Esophagus muscularis mucosa (tissue), 4 donors: Measurements from ENCODE around the gene STN1. TPM values are rescaled to one million over a fixed set of nuclear protein-coding genes. Genes with fewer than 3 reads are reported as not detected.
A peak's percentile ranks its signal among the peaks of the same experiment; 100 is the strongest.

Source experiments
- DNase-seq: peaks from one replicate; pipeline ENCODE4 v3.0.0-alpha.2; 2017; ENCODE audit errors: extremely low spot score
- H3K27ac ChIP-seq, 4 donors: fragments of 200-600 bp; sonication (generic); replicated peaks in 1 of 4; 1 replicate in 3 of 4; 2 replicates in 1 of 4; pipeline ENCODE4 v1.5.1; 2016 to 2019; ENCODE audit warnings: mild to moderate bottlenecking in 1 of 4
- H3K27me3 ChIP-seq, 4 donors: fragments of 200-600 bp; sonication (generic); one replicate each; pipeline versions ENCODE4 v1.5.1 to v1.6.0; 2016 to 2019
- H3K36me3 ChIP-seq, 4 donors: fragments of 200-600 bp; sonication (generic); one replicate each; pipeline ENCODE4 v1.5.1; 2016 to 2019
- H3K4me1 ChIP-seq, 4 donors: fragments of 200-600 bp; sonication (generic); one replicate each; pipeline ENCODE4 v1.5.1; 2016 to 2019
- H3K4me3 ChIP-seq, 4 donors: fragments of 200-600 bp; sonication (generic); 1 replicate in 2 of 4; 2 replicates in 2 of 4; pipeline ENCODE4 v1.5.1; 2016 to 2019; ENCODE audit warnings: mild to moderate bottlenecking in 4 of 4, moderate library complexity in 1 of 4
- H3K9me3 ChIP-seq, 4 donors: fragments of 200-600 bp; sonication (generic); 1 replicate in 3 of 4; 2 replicates in 1 of 4; pipeline ENCODE4 v1.5.1; 2016 to 2019
- CTCF ChIP-seq, 3 experiments: fragments of 200-600 bp in 2 of 3; fragments of 450-650 bp in 1 of 3; sonication (generic) in 2 of 3; IDR thresholded peaks; one replicate each; pipeline ENCODE4 v1.5.1; 2017 to 2019; ENCODE audit warnings: antibody characterized with exemption in 3 of 3, mild to moderate bottlenecking in 2 of 3, moderate library complexity in 1 of 3
- EP300 ChIP-seq: sonication (generic); formaldehyde crosslinking; IDR thresholded peaks from one replicate; pipeline ENCODE4 v1.6.1; 2017; ENCODE audit warnings: antibody characterized with exemption
- POLR2A ChIP-seq: fragments of 450-650 bp; IDR thresholded peaks from one replicate; pipeline ENCODE4 v1.6.1; 2017; ENCODE audit warnings: antibody characterized with exemption, moderate library complexity, mild to moderate bottlenecking, low read depth
- POLR2AphosphoS5 ChIP-seq, 2 donors: sonication (generic); formaldehyde crosslinking; IDR thresholded peaks; one replicate each; pipeline ENCODE4 v1.6.1; 2017; ENCODE audit warnings: antibody characterized with exemption in 2 of 2
- WGBS: methylation state at CpG from one replicate; pipeline ENCODE4 v1.1.5; 2018; 5-methylcytosine and 5-hydroxymethylcytosine counted together
- intact Hi-C: fragments of 100-400 bp; cut with DNase I; formaldehyde crosslinking; loops from one replicate; pipeline ENCODE4 v1.15.1; 2023
- total RNA-seq, 4 donors: library from RNA; depleted of rRNA; stranded (reverse); fragments of >200 nt; gene quantifications; one replicate each; pipeline versions ENCODE4 v1.1.0 to v1.2.1, GENCODE V29; 2016

The STN1 gene
- total RNA-seq, 4 donors from 2014 or later, result 18.7 to 27.7 (median 24.9) TPM

GRCh38 chr10:103912759-103913158 lies 5.2 kb downstream of the STN1 start:
- intact Hi-C loops, result no loop called here

GRCh38 chr10:103911021-103911459 lies 6.9 kb downstream of the STN1 start:
- H3K9me3 ChIP-seq, result no peaks in the 10 kb centered on the region
- no peak for DNase-seq
- 73% methylated on average over 3 of the region's 3 CpGs for WGBS
- intact Hi-C loops, result no loop called here
- H3K36me3 ChIP-seq, result peaks cover 0 to 11% (median 2%) of the 10 kb centered on the region in 4 donors
- H3K4me1 ChIP-seq, result peaks cover 27 to 36% (median 31%) of the 10 kb centered on the region in 4 donors
- H3K27ac ChIP-seq, result peak overlapping the region in 3 of 4 donors; percentile 12 to 53 (median 37)
- no peak overlapping the region for H3K4me3 ChIP-seq
- no peak for TF ChIP-seq POLR2A
- H3K27me3 ChIP-seq, result no peaks in the 10 kb centered on the region

More at GRCh38 chr10:103912759-103913158, 5.2 kb downstream of the STN1 start:
- no peak overlapping the region for H3K27ac ChIP-seq
- no peaks in the 10 kb centered on the region for H3K9me3 ChIP-seq
- TF ChIP-seq CTCF (IDR thresholded peaks at IDR 0.05), result no peak
- no peak for TF ChIP-seq EP300
- peaks cover 0 to 11% (median 2%) of the 10 kb centered on the region in 4 donors for H3K36me3 ChIP-seq
- 95% methylated on average over 4 of the region's 4 CpGs for WGBS
- H3K27me3 ChIP-seq, result no peaks in the 10 kb centered on the region
- H3K4me1 ChIP-seq, result peaks cover 36 to 49% (median 42%) of the 10 kb centered on the region in 4 donors
- H3K4me3 ChIP-seq, result no peak overlapping the region
- no peak for DNase-seq

- DNase-seq, result no peak
- Histone ChIP-seq H3K9me3 (no peaks in the 10 kb centered on the region), H3K27me3 (no peaks in the 10 kb centered on the region), H3K36me3 (peaks cover 0 to 11% (median 3%) of the 10 kb centered on the region in 4 donors), H3K27ac (peak overlapping the region in 3 of 4 donors; percentile 12 to 53 (median 37)), H3K4me1 (peaks cover 22 to 34% (median 26%) of the 10 kb centered on the region in 4 donors), H3K4me3 (no peak overlapping the region)
- no peak for TF ChIP-seq EP300
- no peak for TF ChIP-seq POLR2A
- TF ChIP-seq POLR2AphosphoS5 (IDR thresholded peaks at IDR 0.05), result no peak
- no peak for TF ChIP-seq CTCF (IDR thresholded peaks at IDR 0.05)
- WGBS, result 74% methylated on average over 4 of the region's 4 CpGs
- intact Hi-C loops, result no loop called here
Measured at GRCh38 chr10:103910442-103911012, 7.5 kb downstream of the STN1 start.

- Histone ChIP-seq H3K4me1 (peaks cover 16 to 31% (median 18%) of the 10 kb centered on the region in 4 donors), H3K4me3 (no peak overlapping the region), H3K36me3 (peaks cover 0 to 29% (median 19%) of the 10 kb centered on the region in 4 donors), H3K27ac (no peak overlapping the region), H3K27me3 (no peaks in the 10 kb centered on the region), H3K9me3 (no peaks in the 10 kb centered on the region)
- TF ChIP-seq POLR2A (no peak), EP300 (no peak), POLR2AphosphoS5 (IDR thresholded peaks at IDR 0.05) (no peak), CTCF (IDR thresholded peaks at IDR 0.05) (no peak)
- DNase-seq, result no peak
- 85% methylated on average over 4 of the region's 4 CpGs for WGBS
- intact Hi-C loops, result no loop called here
Measured at GRCh38 chr10:103905441-103905840, 12.5 kb downstream of the STN1 start.

GRCh38 chr10:103901299-103901698 lies 16.7 kb downstream of the STN1 start:
- no peak overlapping the region for H3K4me3 ChIP-seq
- peaks cover 1 to 15% (median 5%) of the 10 kb centered on the region in 4 donors for H3K4me1 ChIP-seq
- peak; percentile 24 for DNase-seq
- H3K27ac ChIP-seq, result no peak overlapping the region
- 70% methylated on average over 5 of the region's 5 CpGs for whole genome bisulfite sequencing
- H3K9me3 ChIP-seq, result no peaks in the 10 kb centered on the region
- no peaks in the 10 kb centered on the region for H3K27me3 ChIP-seq
- H3K36me3 ChIP-seq, result peaks cover 24 to 69% (median 55%) of the 10 kb centered on the region in 4 donors
- intact Hi-C loops, result no loop called here
- no peak for TF ChIP-seq EP300
- TF ChIP-seq POLR2AphosphoS5 (IDR thresholded peaks at IDR 0.05), result no peak
- no peak for TF ChIP-seq CTCF (IDR thresholded peaks at IDR 0.05)
- TF ChIP-seq POLR2A, result no peak
